GM19455 (cell line): ENCODE data around the gene ADIPOR1.

ENCODE experiments used
- ATAC-seq: cut with Tn5 transposase; IDR thresholded peaks from one replicate; pipeline ENCODE4 v1.9.1; 2021; ENCODE audit not compliant: unreplicated experiment

Gene ADIPOR1

GRCh38 chr1:202972046-202972445 lies 13.9 kb upstream of the ADIPOR1 start:
- ATAC-seq, result no peak

- peak; percentile 56 for ATAC-seq
Measured at GRCh38 chr1:202968895-202969295, 10.8 kb upstream of the ADIPOR1 start.

- no peak for ATAC-seq
Measured at GRCh38 chr1:202968351-202968750, 10.2 kb upstream of the ADIPOR1 start.

- peak; percentile 8 for ATAC-seq
Measured at GRCh38 chr1:202967684-202968281, 9.7 kb upstream of the ADIPOR1 start.

- ATAC-seq, result peak; percentile 17
Measured at GRCh38 chr1:202966006-202966898, 8.1 kb upstream of the ADIPOR1 start.

GRCh38 chr1:202965422-202965821 lies 7.3 kb upstream of the ADIPOR1 start:
- no peak for ATAC-seq

GRCh38 chr1:202964791-202965410 lies 6.8 kb upstream of the ADIPOR1 start:
- ATAC-seq, result no peak

- ATAC-seq, result no peak
Measured at GRCh38 chr1:202961220-202961880, 3.2 kb upstream of the ADIPOR1 start.

GRCh38 chr1:202959276-202959620 lies 1.1 kb upstream of the ADIPOR1 start:
- ATAC-seq, result no peak

- ATAC-seq, result no peak
Measured at GRCh38 chr1:202958544-202959275, 598 bp upstream of the ADIPOR1 start.

- ATAC-seq, result no peak
Measured at GRCh38 chr1:202956969-202957368, 1.1 kb downstream of the ADIPOR1 start.

GRCh38 chr1:202954057-202954745 lies 3.9 kb downstream of the ADIPOR1 start:
- ATAC-seq, result no peak

GRCh38 chr1:202953392-202953791 lies 4.7 kb downstream of the ADIPOR1 start:
- no peak for ATAC-seq

- ATAC-seq, result no peak
Measured at GRCh38 chr1:202952818-202953217, 5.3 kb downstream of the ADIPOR1 start.

- ATAC-seq, result no peak
Measured at GRCh38 chr1:202952099-202952498, 6.0 kb downstream of the ADIPOR1 start.

- no peak for ATAC-seq
Measured at GRCh38 chr1:202951437-202951836, 6.7 kb downstream of the ADIPOR1 start.

- ATAC-seq, result no peak
Measured at GRCh38 chr1:202945483-202945882, 12.6 kb downstream of the ADIPOR1 start.

GRCh38 chr1:202944438-202944921 lies 13.6 kb downstream of the ADIPOR1 start:
- ATAC-seq, result no peak

GRCh38 chr1:202942426-202942825 lies 15.7 kb downstream of the ADIPOR1 start:
- no peak for ATAC-seq

- ATAC-seq, result no peak
Measured at GRCh38 chr1:202941372-202941771, 16.7 kb downstream of the ADIPOR1 start.
